ENCODE data around the gene ANTXR1. TPM values are rescaled to one million over a fixed set of nuclear protein-coding genes. Genes with fewer than 3 reads are reported as not detected.

ANTXR1 gene
- polyA plus RNA-seq, 1 donor, result 29.6 TPM

DNA sequence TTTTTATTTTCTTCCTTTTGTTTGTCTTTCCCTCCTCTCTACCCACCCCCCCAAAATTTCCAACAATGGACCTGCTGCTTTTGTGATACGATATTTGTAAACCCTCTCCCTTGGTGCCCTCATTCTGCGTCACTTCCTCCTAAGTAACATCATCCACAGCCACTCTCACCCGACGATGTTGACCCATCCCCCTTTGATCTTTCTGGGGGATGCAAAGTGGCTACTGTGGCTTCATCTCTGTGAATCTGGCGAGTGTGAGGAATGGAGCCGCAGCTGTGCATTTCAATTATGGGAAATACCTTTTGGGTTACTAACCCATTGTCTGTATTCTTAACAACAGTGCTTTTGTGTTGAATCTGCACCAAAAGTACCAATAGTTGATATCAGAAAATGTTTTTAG, 19.4 kb downstream of the ANTXR1 start:
- WGBS (ENCODE audit: insufficient coverage, low lambda C conversion rate), result no CpG with 5 or more reads among the region's 6 CpGs
- no peaks in the 10 kb centered on the region for H3K27me3 ChIP-seq (ENCODE audit: control insufficient read depth, insufficient read depth, low read length)
- H3K4me3 ChIP-seq (ENCODE audit: low read length), result no peak overlapping the region
- H3K36me3 ChIP-seq (ENCODE audit: control insufficient read depth, insufficient read depth, low read length), result no peaks in the 10 kb centered on the region
- no peaks in the 10 kb centered on the region for H3K9me3 ChIP-seq (ENCODE audit: control insufficient read depth, low read depth, low read length)
- H3K27ac ChIP-seq (ENCODE audit: low read length), result no peak overlapping the region
- H3K4me1 ChIP-seq (ENCODE audit: control insufficient read depth, insufficient read depth, low read length), result no peaks in the 10 kb centered on the region
- DNase-seq, result no peak

DNA sequence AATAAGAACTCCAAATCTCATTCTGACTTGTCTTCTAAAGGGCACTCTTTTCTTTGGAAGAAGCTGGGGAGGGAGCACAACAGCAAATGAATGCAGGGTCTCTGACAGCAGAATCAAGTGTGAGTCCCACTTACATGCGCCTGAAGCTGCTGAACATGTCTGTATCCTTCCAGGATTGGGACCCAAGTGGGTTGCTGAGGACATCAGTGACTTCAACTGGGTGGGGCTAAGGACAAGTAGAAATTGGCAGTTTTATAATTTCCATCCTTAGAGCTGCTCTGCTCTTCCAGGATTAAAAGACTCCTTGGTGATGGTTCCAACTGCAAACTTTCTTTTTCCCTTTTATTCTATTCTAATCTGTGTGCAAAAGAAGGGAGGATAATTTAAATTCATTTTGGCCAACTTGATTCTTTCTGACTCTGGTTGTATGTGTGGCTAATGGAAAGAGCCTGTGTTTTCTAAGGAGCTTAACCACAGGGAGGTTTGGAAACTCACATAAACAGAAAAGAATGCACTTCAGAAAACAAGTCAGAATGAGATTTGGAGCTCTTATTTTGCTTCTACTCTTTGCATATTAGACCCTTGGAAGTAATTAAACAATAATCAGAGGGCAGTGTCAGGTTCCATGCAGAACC, 20.6 kb downstream of the ANTXR1 start:
- WGBS (ENCODE audit: insufficient coverage, low lambda C conversion rate), result no CpG with 5 or more reads among the region's 1 CpG
- H3K4me1 ChIP-seq (ENCODE audit: control insufficient read depth, insufficient read depth, low read length), result no peaks in the 10 kb centered on the region
- H3K27me3 ChIP-seq (ENCODE audit: control insufficient read depth, insufficient read depth, low read length), result no peaks in the 10 kb centered on the region
- no peak overlapping the region for H3K4me3 ChIP-seq (ENCODE audit: low read length)
- no peak overlapping the region for H3K27ac ChIP-seq (ENCODE audit: low read length)
- DNase-seq, result no peak
- H3K36me3 ChIP-seq (ENCODE audit: control insufficient read depth, insufficient read depth, low read length), result no peaks in the 10 kb centered on the region
- H3K9me3 ChIP-seq (ENCODE audit: control insufficient read depth, low read depth, low read length), result no peaks in the 10 kb centered on the region

DNA sequence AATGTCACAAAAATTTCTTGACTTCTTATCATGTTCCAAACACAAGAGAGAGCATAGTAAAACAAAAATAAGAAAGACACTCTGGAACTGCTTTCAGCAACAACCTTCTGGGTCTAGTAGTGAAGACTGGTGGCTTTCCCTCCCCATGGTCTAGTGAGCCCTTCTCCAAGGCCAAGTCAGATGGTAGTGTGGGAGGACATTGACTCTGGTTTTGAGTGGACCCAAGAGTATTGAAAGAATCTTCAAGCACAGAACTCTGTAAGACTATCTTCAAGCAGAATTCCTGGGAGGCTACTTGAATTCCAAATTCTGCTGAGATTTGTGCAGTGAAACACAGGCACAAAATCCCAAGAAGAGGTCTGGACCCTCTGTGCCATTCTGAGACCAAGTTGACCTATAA, 21.1 kb downstream of the ANTXR1 start:
- no peaks in the 10 kb centered on the region for H3K27me3 ChIP-seq (ENCODE audit: control insufficient read depth, insufficient read depth, low read length)
- no peak for DNase-seq
- H3K4me1 ChIP-seq (ENCODE audit: control insufficient read depth, insufficient read depth, low read length), result no peaks in the 10 kb centered on the region
- H3K36me3 ChIP-seq (ENCODE audit: control insufficient read depth, insufficient read depth, low read length), result no peaks in the 10 kb centered on the region
- no peak overlapping the region for H3K27ac ChIP-seq (ENCODE audit: low read length)
- H3K9me3 ChIP-seq (ENCODE audit: control insufficient read depth, low read depth, low read length), result no peaks in the 10 kb centered on the region
- no peak overlapping the region for H3K4me3 ChIP-seq (ENCODE audit: low read length)

DNA sequence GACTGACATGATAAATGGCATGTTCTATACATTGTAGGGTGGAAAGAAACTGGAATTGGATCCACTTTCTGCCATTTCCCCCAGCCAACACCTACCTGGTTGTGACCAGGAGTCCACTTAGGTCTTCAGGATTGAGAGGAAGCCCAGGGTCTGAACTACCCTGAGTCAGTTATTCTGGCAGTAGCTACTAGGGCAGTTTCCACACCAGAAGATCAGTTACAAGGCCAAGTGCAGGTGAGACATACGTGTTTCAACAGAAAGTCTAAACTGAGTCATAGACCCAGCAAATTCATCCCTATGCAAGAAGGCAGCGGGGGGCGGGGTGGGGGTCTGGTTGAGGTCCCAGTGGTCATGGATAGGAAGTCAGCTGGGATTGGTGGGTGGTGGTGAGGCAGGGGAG, 21.9 kb downstream of the ANTXR1 start:
- H3K27me3 ChIP-seq (ENCODE audit: control insufficient read depth, insufficient read depth, low read length), result no peaks in the 10 kb centered on the region
- no peak overlapping the region for H3K4me3 ChIP-seq (ENCODE audit: low read length)
- H3K4me1 ChIP-seq (ENCODE audit: control insufficient read depth, insufficient read depth, low read length), result no peaks in the 10 kb centered on the region
- H3K9me3 ChIP-seq (ENCODE audit: control insufficient read depth, low read depth, low read length), result no peaks in the 10 kb centered on the region
- no CpG with 5 or more reads among the region's 3 CpGs for WGBS (ENCODE audit: insufficient coverage, low lambda C conversion rate)
- DNase-seq, result no peak
- H3K36me3 ChIP-seq (ENCODE audit: control insufficient read depth, insufficient read depth, low read length), result no peaks in the 10 kb centered on the region
- H3K27ac ChIP-seq (ENCODE audit: low read length), result no peak overlapping the region

GRCh38 chr2:69036926-69037325, 23.9 kb downstream of the ANTXR1 start:
- Histone ChIP-seq H3K4me1 (ENCODE audit: control insufficient read depth, insufficient read depth, low read length) (no peaks in the 10 kb centered on the region), H3K4me3 (ENCODE audit: low read length) (no peak overlapping the region), H3K36me3 (ENCODE audit: control insufficient read depth, insufficient read depth, low read length) (peaks cover 4% of the 10 kb centered on the region), H3K27ac (ENCODE audit: low read length) (no peak overlapping the region), H3K9me3 (ENCODE audit: control insufficient read depth, low read depth, low read length) (no peaks in the 10 kb centered on the region), H3K27me3 (ENCODE audit: control insufficient read depth, insufficient read depth, low read length) (no peaks in the 10 kb centered on the region)
- no peak for DNase-seq
- WGBS (ENCODE audit: insufficient coverage, low lambda C conversion rate), result no CpG with 5 or more reads among the region's 4 CpGs

DNA sequence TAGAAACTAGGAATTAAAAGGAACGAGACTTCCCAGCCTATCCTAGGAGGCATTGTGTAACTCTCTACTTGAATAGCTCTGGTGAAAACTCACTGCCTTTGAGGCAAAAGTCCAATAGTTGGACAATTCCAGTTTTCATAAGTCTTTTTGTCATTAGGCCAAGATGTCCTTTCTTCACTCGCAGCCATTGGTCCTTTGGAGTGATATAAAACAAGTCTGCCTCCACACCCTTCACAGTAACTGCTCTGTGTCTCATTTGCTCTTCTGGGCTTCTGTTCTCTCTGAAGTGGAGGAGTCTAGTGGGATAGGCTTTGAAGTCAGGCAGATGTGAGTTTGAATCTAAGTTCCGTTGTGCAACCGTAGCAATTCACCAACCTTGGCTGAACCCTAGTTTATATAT, 28.2 kb downstream of the ANTXR1 start:
- H3K4me3 ChIP-seq (ENCODE audit: low read length), result no peak overlapping the region
- H3K27me3 ChIP-seq (ENCODE audit: control insufficient read depth, insufficient read depth, low read length), result no peaks in the 10 kb centered on the region
- WGBS (ENCODE audit: insufficient coverage, low lambda C conversion rate), result no CpG with 5 or more reads among the region's 4 CpGs
- H3K36me3 ChIP-seq (ENCODE audit: control insufficient read depth, insufficient read depth, low read length), result peaks cover 6% of the 10 kb centered on the region
- DNase-seq, result no peak
- H3K27ac ChIP-seq (ENCODE audit: low read length), result no peak overlapping the region
- no peaks in the 10 kb centered on the region for H3K4me1 ChIP-seq (ENCODE audit: control insufficient read depth, insufficient read depth, low read length)
- no peaks in the 10 kb centered on the region for H3K9me3 ChIP-seq (ENCODE audit: control insufficient read depth, low read depth, low read length)

- no peaks in the 10 kb centered on the region for H3K9me3 ChIP-seq (ENCODE audit: control insufficient read depth, low read depth, low read length)
- H3K27ac ChIP-seq (ENCODE audit: low read length), result no peak overlapping the region
- no peaks in the 10 kb centered on the region for H3K27me3 ChIP-seq (ENCODE audit: control insufficient read depth, insufficient read depth, low read length)
- 96% methylated on average over 3 of the region's 9 CpGs for WGBS (ENCODE audit: insufficient coverage, low lambda C conversion rate)
- DNase-seq, result no peak
- peaks cover 6% of the 10 kb centered on the region for H3K36me3 ChIP-seq (ENCODE audit: control insufficient read depth, insufficient read depth, low read length)
- no peak overlapping the region for H3K4me3 ChIP-seq (ENCODE audit: low read length)
- H3K4me1 ChIP-seq (ENCODE audit: control insufficient read depth, insufficient read depth, low read length), result no peaks in the 10 kb centered on the region
Measured at GRCh38 chr2:69043736-69044400, 30.9 kb downstream of the ANTXR1 start.

GRCh38 chr2:69046221-69046662, 33.3 kb downstream of the ANTXR1 start:
- H3K27ac ChIP-seq (ENCODE audit: low read length), result no peak overlapping the region
- H3K9me3 ChIP-seq (ENCODE audit: control insufficient read depth, low read depth, low read length), result no peaks in the 10 kb centered on the region
- H3K4me3 ChIP-seq (ENCODE audit: low read length), result no peak overlapping the region
- peaks cover 2% of the 10 kb centered on the region for H3K36me3 ChIP-seq (ENCODE audit: control insufficient read depth, insufficient read depth, low read length)
- no peaks in the 10 kb centered on the region for H3K27me3 ChIP-seq (ENCODE audit: control insufficient read depth, insufficient read depth, low read length)
- WGBS (ENCODE audit: insufficient coverage, low lambda C conversion rate), result no CpG with 5 or more reads among the region's 1 CpG
- no peaks in the 10 kb centered on the region for H3K4me1 ChIP-seq (ENCODE audit: control insufficient read depth, insufficient read depth, low read length)
- DNase-seq, result no peak

DNA sequence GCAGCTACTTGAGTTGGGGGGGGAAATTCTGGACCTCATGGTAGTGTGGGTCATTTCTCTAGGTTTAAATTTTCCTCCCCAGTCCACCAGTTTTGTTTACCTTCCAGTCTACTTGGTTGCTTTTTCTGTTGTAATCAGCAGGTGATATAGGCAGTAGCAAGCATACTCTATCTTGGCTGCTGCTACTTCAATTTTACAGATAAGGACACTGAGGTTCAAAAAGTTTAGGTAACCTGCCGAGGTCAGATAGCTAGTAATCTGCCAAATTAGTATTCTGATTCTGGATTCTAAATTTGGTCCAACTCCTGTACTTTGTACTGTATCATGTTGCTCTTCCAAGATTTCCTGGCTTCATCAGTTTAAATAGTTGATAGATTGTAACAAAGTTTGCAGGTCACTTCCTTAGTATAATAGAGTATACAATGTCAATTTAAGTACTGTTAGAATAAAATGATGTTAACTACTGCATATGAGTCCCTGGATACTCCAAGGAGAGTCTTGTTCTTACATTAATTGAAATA, 34.7 kb downstream of the ANTXR1 start:
- WGBS (ENCODE audit: insufficient coverage, low lambda C conversion rate), result no CpG with 5 or more reads among the region's 1 CpG
- H3K27ac ChIP-seq (ENCODE audit: low read length), result no peak overlapping the region
- no peaks in the 10 kb centered on the region for H3K4me1 ChIP-seq (ENCODE audit: control insufficient read depth, insufficient read depth, low read length)
- no peaks in the 10 kb centered on the region for H3K9me3 ChIP-seq (ENCODE audit: control insufficient read depth, low read depth, low read length)
- H3K4me3 ChIP-seq (ENCODE audit: low read length), result no peak overlapping the region
- H3K36me3 ChIP-seq (ENCODE audit: control insufficient read depth, insufficient read depth, low read length), result peaks cover 2% of the 10 kb centered on the region
- no peaks in the 10 kb centered on the region for H3K27me3 ChIP-seq (ENCODE audit: control insufficient read depth, insufficient read depth, low read length)
- DNase-seq, result no peak

- H3K36me3 ChIP-seq (ENCODE audit: control insufficient read depth, insufficient read depth, low read length), result peaks cover under 1% of the 10 kb centered on the region
- no peaks in the 10 kb centered on the region for H3K27me3 ChIP-seq (ENCODE audit: control insufficient read depth, insufficient read depth, low read length)
- no peaks in the 10 kb centered on the region for H3K4me1 ChIP-seq (ENCODE audit: control insufficient read depth, insufficient read depth, low read length)
- no peaks in the 10 kb centered on the region for H3K9me3 ChIP-seq (ENCODE audit: control insufficient read depth, low read depth, low read length)
- no peak for DNase-seq
- no peak overlapping the region for H3K27ac ChIP-seq (ENCODE audit: low read length)
- WGBS (ENCODE audit: insufficient coverage, low lambda C conversion rate), result no CpG with 5 or more reads among the region's 4 CpGs
- no peak overlapping the region for H3K4me3 ChIP-seq (ENCODE audit: low read length)
Measured at GRCh38 chr2:69050802-69051201, 37.8 kb downstream of the ANTXR1 start.
